ENCODE data around the gene RALA.

RALA gene

GRCh38 chr7:39754326-39755120, 131.2 kb downstream of the RALA start:
- DNase-seq (ENCODE audit: low spot score): no peak
- no peak for TF ChIP-seq CTCF (IDR thresholded peaks at IDR 0.05; ENCODE audit: extremely low read depth, missing control alignments)

- no peak for DNase-seq (ENCODE audit: low spot score)
- no peak for TF ChIP-seq CTCF (IDR thresholded peaks at IDR 0.05; ENCODE audit: extremely low read depth, missing control alignments)
Observed at GRCh38 chr7:39757604-39758003, 134.2 kb downstream of the RALA start.
